NCI-H524 treated with DMSO at 0.1 percent for 48 hours (cell line): ENCODE data around the gene NTM.

ENCODE experiments used
- DNase-seq: peaks from one replicate; lab custom pipeline; 2025; lab: John Stamatoyannopoulos, UW

The NTM gene

GRCh38 chr11:132158091-132158490, 787.7 kb downstream of the NTM start:
- no peak for DNase-seq

GRCh38 chr11:132158696-132159095, 788.3 kb downstream of the NTM start:
- no peak for DNase-seq

GRCh38 chr11:132161403-132162078, 791.1 kb downstream of the NTM start:
- no peak for DNase-seq

GRCh38 chr11:132168344-132168981, 798.0 kb downstream of the NTM start:
- no peak for DNase-seq

- DNase-seq: no peak
Observed at GRCh38 chr11:132171031-132171430, 800.6 kb downstream of the NTM start.

- DNase-seq: no peak
Observed at GRCh38 chr11:132174362-132175255, 804.2 kb downstream of the NTM start.

GRCh38 chr11:132177106-132177505, 806.7 kb downstream of the NTM start:
- no peak for DNase-seq

- DNase-seq: no peak
Observed at GRCh38 chr11:132184079-132184478, 813.7 kb downstream of the NTM start.

- DNase-seq: no peak
Observed at GRCh38 chr11:132185726-132186592, 815.5 kb downstream of the NTM start.

- no peak for DNase-seq
Observed at GRCh38 chr11:132186699-132187098, 816.3 kb downstream of the NTM start.

GRCh38 chr11:132187386-132187785, 817.0 kb downstream of the NTM start:
- DNase-seq: no peak

- DNase-seq: no peak
Observed at GRCh38 chr11:132187814-132188213, 817.4 kb downstream of the NTM start.

- no peak for DNase-seq
Observed at GRCh38 chr11:132196928-132197327, 826.5 kb downstream of the NTM start.

- no peak for DNase-seq
Observed at GRCh38 chr11:132200353-132200936, 830.0 kb downstream of the NTM start.

- no peak for DNase-seq
Observed at GRCh38 chr11:132202621-132203020, 832.2 kb downstream of the NTM start.

GRCh38 chr11:132205006-132205405, 834.6 kb downstream of the NTM start:
- DNase-seq: no peak

GRCh38 chr11:132205496-132205895, 835.1 kb downstream of the NTM start:
- no peak for DNase-seq

- no peak for DNase-seq
Observed at GRCh38 chr11:132206993-132207392, 836.6 kb downstream of the NTM start.

GRCh38 chr11:132208477-132209055, 838.2 kb downstream of the NTM start:
- no peak for DNase-seq

GRCh38 chr11:132211479-132211878, 841.1 kb downstream of the NTM start:
- no peak for DNase-seq

- DNase-seq: no peak
Observed at GRCh38 chr11:132217856-132218255, 847.4 kb downstream of the NTM start.
